IPS-18a (cell line): ENCODE results near the gene HOXB7.

Source experiments
- H3K27ac ChIP-seq: one replicate; pipeline ENCODE4 v1.5.1; 2013; ENCODE audit warnings: low read length
- H3K27me3 ChIP-seq: one replicate; pipeline ENCODE4 v1.6.1; 2013; ENCODE audit warnings: mild to moderate bottlenecking, low read length; ENCODE audit not compliant: control insufficient read depth, insufficient read depth
- H3K36me3 ChIP-seq: one replicate; pipeline ENCODE4 v1.6.1; 2013; ENCODE audit warnings: low read depth, low read length; ENCODE audit not compliant: control insufficient read depth
- H3K4me1 ChIP-seq: one replicate; pipeline ENCODE4 v1.6.1; 2013; ENCODE audit warnings: low read depth, low read length; ENCODE audit not compliant: control insufficient read depth
- H3K4me3 ChIP-seq: one replicate; pipeline ENCODE4 v1.5.1; 2013; ENCODE audit warnings: low read length
- H3K9ac ChIP-seq: one replicate; pipeline ENCODE4 v1.6.1; 2013; ENCODE audit warnings: mild to moderate bottlenecking, low read length, moderate library complexity
- H3K9me3 ChIP-seq: one replicate; pipeline ENCODE4 v1.6.1; 2013; ENCODE audit warnings: low read depth, low read length; ENCODE audit not compliant: control insufficient read depth

Gene HOXB7

GRCh38 chr17:48642843-48643696, 32.3 kb upstream of the HOXB7 start:
- H3K36me3 ChIP-seq: no peaks in the 10 kb centered on the region
- H3K27ac ChIP-seq: no peak overlapping the region
- H3K4me1 ChIP-seq: no peaks in the 10 kb centered on the region
- peaks cover 100% of the 10 kb centered on the region for H3K27me3 ChIP-seq
- no peaks in the 10 kb centered on the region for H3K9me3 ChIP-seq
- no peak overlapping the region for H3K9ac ChIP-seq
- no peak overlapping the region for H3K4me3 ChIP-seq

GRCh38 chr17:48642059-48642842, 31.4 kb upstream of the HOXB7 start:
- H3K9me3 ChIP-seq: no peaks in the 10 kb centered on the region
- no peak overlapping the region for H3K4me3 ChIP-seq
- no peaks in the 10 kb centered on the region for H3K4me1 ChIP-seq
- H3K27ac ChIP-seq: no peak overlapping the region
- no peaks in the 10 kb centered on the region for H3K36me3 ChIP-seq
- H3K27me3 ChIP-seq: peaks cover 100% of the 10 kb centered on the region
- no peak overlapping the region for H3K9ac ChIP-seq

GRCh38 chr17:48641541-48642058, 30.8 kb upstream of the HOXB7 start:
- no peaks in the 10 kb centered on the region for H3K36me3 ChIP-seq
- H3K9ac ChIP-seq: no peak overlapping the region
- no peak overlapping the region for H3K27ac ChIP-seq
- H3K4me1 ChIP-seq: no peaks in the 10 kb centered on the region
- H3K27me3 ChIP-seq: peaks cover 100% of the 10 kb centered on the region
- no peaks in the 10 kb centered on the region for H3K9me3 ChIP-seq
- no peak overlapping the region for H3K4me3 ChIP-seq

- H3K36me3 ChIP-seq: no peaks in the 10 kb centered on the region
- no peaks in the 10 kb centered on the region for H3K9me3 ChIP-seq
- H3K4me1 ChIP-seq: no peaks in the 10 kb centered on the region
- H3K27me3 ChIP-seq: peaks cover 100% of the 10 kb centered on the region
- no peak overlapping the region for H3K9ac ChIP-seq
- H3K27ac ChIP-seq: no peak overlapping the region
- H3K4me3 ChIP-seq: no peak overlapping the region
These were observed 30.0 kb upstream of the HOXB7 start for GRCh38 chr17:48640858-48641180.

- Histone ChIP-seq H3K27ac (no peak overlapping the region), H3K9me3 (no peaks in the 10 kb centered on the region), H3K4me1 (no peaks in the 10 kb centered on the region), H3K4me3 (no peak overlapping the region), H3K9ac (no peak overlapping the region), H3K36me3 (no peaks in the 10 kb centered on the region), H3K27me3 (peaks cover 100% of the 10 kb centered on the region)
These were observed 29.4 kb upstream of the HOXB7 start for GRCh38 chr17:48639982-48640857.

- no peak overlapping the region for H3K9ac ChIP-seq
- H3K27me3 ChIP-seq: peaks cover 100% of the 10 kb centered on the region
These were observed 28.3 kb upstream of the HOXB7 start for GRCh38 chr17:48639136-48639535.

GRCh38 chr17:48637323-48638260, 26.8 kb upstream of the HOXB7 start:
- Histone ChIP-seq H3K4me3 (no peak overlapping the region), H3K9ac (no peak overlapping the region), H3K27ac (no peak overlapping the region), H3K9me3 (no peaks in the 10 kb centered on the region), H3K4me1 (no peaks in the 10 kb centered on the region), H3K27me3 (peaks cover 100% of the 10 kb centered on the region), H3K36me3 (no peaks in the 10 kb centered on the region)

More at GRCh38 chr17:48639136-48639535, 28.3 kb upstream of the HOXB7 start:
- Histone ChIP-seq H3K4me3 (no peak overlapping the region), H3K9me3 (no peaks in the 10 kb centered on the region), H3K4me1 (no peaks in the 10 kb centered on the region), H3K36me3 (no peaks in the 10 kb centered on the region), H3K27ac (no peak overlapping the region)

- no peaks in the 10 kb centered on the region for H3K9me3 ChIP-seq
- H3K4me3 ChIP-seq: no peak overlapping the region
- no peaks in the 10 kb centered on the region for H3K4me1 ChIP-seq
- no peak overlapping the region for H3K9ac ChIP-seq
- peaks cover 100% of the 10 kb centered on the region for H3K27me3 ChIP-seq
- no peaks in the 10 kb centered on the region for H3K36me3 ChIP-seq
- H3K27ac ChIP-seq: no peak overlapping the region
These were observed 25.6 kb upstream of the HOXB7 start for GRCh38 chr17:48636177-48637018.

- H3K27ac ChIP-seq: no peak overlapping the region
- H3K27me3 ChIP-seq: peaks cover 100% of the 10 kb centered on the region
- no peak overlapping the region for H3K4me3 ChIP-seq
- H3K9me3 ChIP-seq: no peaks in the 10 kb centered on the region
- H3K36me3 ChIP-seq: no peaks in the 10 kb centered on the region
- no peak overlapping the region for H3K9ac ChIP-seq
- no peaks in the 10 kb centered on the region for H3K4me1 ChIP-seq
These were observed 23.8 kb upstream of the HOXB7 start for GRCh38 chr17:48634493-48635208.
